Upper lobe of left lung (tissue), 4 donors: ENCODE results near the gene ITPR1.

ENCODE experiments used
- POLR2A ChIP-seq, 4 donors: fragments of 450-650 bp; IDR thresholded peaks; one replicate each; pipeline ENCODE4 v1.5.1; 2016 to 2017; ENCODE audit warnings: antibody characterized with exemption in 4 of 4, mild to moderate bottlenecking in 2 of 4
- POLR2AphosphoS5 ChIP-seq, 2 donors: sonication (generic); formaldehyde crosslinking; IDR thresholded peaks; one replicate each; pipeline ENCODE4 v1.5.1; 2017; ENCODE audit warnings: antibody characterized with exemption in 2 of 2

GRCh38 chr3:4514916-4515315 lies 21.8 kb downstream of the ITPR1 start:
- TF ChIP-seq POLR2AphosphoS5 (IDR thresholded peaks at IDR 0.05): no peak
- TF ChIP-seq POLR2A (IDR thresholded peaks at IDR 0.05): no peak
